WI38 (cell line): ENCODE measurements around the gene GPR65.

Experiments used
- H3K4me3 ChIP-seq: 2 replicates; pipeline ENCODE4 v1.5.1; 2011; ENCODE audit warnings: low read depth, mild to moderate bottlenecking, control low read depth, low read length
- CTCF ChIP-seq: IDR thresholded peaks from 2 replicates; pipeline ENCODE4 v1.5.1; 2012; ENCODE audit warnings: low read depth, mild to moderate bottlenecking, control low read depth, low read length

Gene GPR65

GRCh38 chr14:88005050-88005481 is at the start of gene GPR65:
GPR65 (plus strand) TSS chr14:88005135; CDS start chr14:88010848, 5,713 bp downstream.
- H3K4me3 ChIP-seq: peak within 1 kb of the TSS; percentile 38

DNA sequence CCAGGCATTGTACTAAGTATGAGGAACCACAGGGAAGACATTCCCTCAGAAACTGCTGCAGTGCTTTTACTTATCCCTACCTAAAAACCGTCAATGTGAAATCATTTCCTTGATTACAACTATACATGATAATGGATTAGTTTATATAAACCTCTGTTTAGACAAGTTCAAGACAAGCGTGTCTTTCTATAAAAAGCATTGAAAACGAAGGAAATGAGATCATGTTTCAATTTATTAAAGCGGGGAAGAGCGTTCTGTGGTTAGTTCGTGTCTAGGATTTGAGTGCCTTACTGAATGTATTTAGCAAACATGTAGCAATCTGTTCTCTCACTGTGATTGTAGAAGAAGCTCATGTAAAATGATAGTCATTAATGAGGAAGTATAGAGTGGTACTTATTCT is 49.4 kb upstream of the GPR65 start:
- H3K4me3 ChIP-seq: no peak overlapping the region
- no peak for TF ChIP-seq CTCF

More at GRCh38 chr14:88005050-88005481, at the start of gene GPR65:
- no peak for TF ChIP-seq CTCF

DNA sequence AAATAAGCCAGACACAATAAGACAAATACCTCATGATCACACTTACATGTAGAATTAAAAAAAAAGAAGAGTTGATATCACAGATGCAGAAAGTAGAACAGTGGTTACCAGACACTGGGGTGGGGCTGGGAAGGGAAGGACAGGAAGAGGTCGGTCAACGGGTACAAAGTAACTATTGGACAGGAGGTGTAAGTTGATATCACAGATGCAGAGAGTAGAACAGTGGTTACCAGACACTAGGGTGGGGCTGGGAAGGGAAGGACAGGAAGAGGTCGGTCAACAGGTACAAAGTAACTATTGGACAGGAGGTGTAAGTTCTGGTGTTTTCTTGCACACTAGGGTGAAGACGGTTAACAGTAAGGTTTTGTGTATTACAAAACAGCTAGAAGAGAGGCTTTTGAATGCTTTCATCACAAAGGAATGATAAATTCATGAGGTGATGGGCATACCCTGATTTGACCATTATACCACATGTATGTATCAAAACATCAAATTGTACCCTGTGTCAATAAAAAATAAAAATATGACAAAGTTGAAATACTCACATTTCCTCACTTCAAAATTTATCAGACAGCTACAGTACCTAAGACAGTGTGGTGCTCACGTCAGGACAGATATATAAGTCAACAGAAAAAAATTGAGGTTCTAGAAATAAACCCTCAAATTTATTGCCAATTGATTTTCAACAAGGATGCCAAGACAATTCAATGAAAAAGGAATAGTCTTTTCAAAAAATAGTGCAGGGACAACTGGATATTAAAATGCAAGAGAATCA is 44.7 kb upstream of the GPR65 start:
- H3K4me3 ChIP-seq: no peak overlapping the region
- no peak for TF ChIP-seq CTCF

DNA sequence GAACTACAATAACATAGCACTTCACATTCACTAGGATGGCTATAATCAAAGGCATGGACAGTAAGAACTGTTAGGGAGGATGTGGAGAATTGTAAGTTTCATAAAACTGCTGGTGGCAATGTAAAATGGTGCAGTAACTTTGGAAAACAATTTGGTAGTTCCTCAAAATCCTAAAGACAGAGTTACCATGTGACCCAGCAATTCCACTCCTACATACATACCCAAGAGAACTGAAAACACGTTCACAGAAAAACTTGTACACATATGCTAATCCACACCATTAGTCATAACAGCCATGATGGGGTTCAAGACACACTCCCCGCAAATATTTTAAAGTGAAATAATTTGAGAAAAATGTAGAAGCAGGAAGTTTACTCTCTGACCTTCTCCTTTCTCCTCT is 43.7 kb upstream of the GPR65 start:
- TF ChIP-seq CTCF: no peak

GRCh38 chr14:87966816-87967215 is 38.1 kb upstream of the GPR65 start:
- H3K4me3 ChIP-seq: no peak overlapping the region
- no peak for TF ChIP-seq CTCF

More for the DNA sequence above, 43.7 kb upstream of the GPR65 start:
- H3K4me3 ChIP-seq: no peak overlapping the region

DNA sequence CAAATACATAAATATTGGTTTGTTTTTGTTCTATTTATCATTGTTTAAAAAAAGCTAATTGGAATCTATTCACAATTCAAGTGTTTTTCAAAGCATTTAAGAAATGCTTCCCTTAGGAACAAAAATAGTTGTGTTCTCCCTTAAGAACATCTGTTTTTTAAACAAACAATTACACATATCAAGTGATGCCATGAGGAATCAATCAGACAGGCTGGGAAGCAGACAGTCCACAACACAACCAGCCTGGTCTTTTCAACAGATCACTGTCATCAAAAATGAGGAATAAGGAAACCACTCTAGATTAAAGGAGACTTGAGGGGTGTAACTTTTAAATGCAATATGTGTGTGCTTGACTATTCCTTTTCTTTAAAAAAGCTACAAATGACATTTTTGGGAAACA is 37.4 kb upstream of the GPR65 start:
- H3K4me3 ChIP-seq: no peak overlapping the region
- TF ChIP-seq CTCF: no peak

DNA sequence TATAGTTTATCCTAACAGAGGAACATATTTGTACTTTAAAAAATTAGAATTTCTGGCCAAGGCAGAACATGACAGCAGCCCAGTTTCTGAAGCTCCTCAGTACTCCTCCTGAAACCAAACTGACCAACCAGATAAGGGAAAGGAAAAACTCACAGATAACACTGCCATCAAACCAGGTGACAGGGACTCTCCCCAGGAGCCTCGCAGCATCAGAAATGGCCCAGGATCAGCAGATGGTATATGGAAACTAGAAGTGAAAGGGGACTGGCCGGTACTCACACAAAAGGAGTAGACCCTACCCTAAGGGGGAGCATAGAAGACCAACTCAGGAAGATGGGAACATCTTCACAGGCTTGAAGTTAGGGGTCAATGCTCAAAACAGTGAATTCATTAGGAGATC is 33.9 kb upstream of the GPR65 start:
- no peak for TF ChIP-seq CTCF
- no peak overlapping the region for H3K4me3 ChIP-seq
